HepG2 (cell line): ENCODE data around the gene MAP3K9. TPM values are rescaled to one million over a fixed set of nuclear protein-coding genes. Genes with fewer than 3 reads are reported as not detected.

ENCODE experiments used
- ELF1 ChIP-seq: sonication (generic); formaldehyde crosslinking; IDR thresholded peaks from 2 replicates; pipeline ENCODE4 v1.4.0; 2020; ENCODE audit warnings: missing genetic modification reagents
- GLI4 ChIP-seq: sonication (generic); formaldehyde crosslinking; IDR thresholded peaks from 2 replicates; pipeline ENCODE4 v1.5.1; 2020; ENCODE audit warnings: missing genetic modification reagents, mild to moderate bottlenecking, moderate library complexity, borderline replicate concordance
- HES4 ChIP-seq: sonication (generic); formaldehyde crosslinking; IDR thresholded peaks from 2 replicates; pipeline ENCODE4 v1.9.0; 2021; ENCODE audit warnings: mild to moderate bottlenecking, missing genetic modification reagents, borderline replicate concordance
- HNRNPLL ChIP-seq: fragments of 200-400 bp; formaldehyde crosslinking; IDR thresholded peaks from 2 replicates; pipeline ENCODE4 v1.6.1; 2017; ENCODE audit warnings: mild to moderate bottlenecking, low read depth, low read length; ENCODE audit not compliant: poor library complexity, severe bottlenecking
- KLF13 ChIP-seq: sonication (generic); formaldehyde crosslinking; IDR thresholded peaks from 2 replicates; pipeline ENCODE4 v1.4.0; 2020; ENCODE audit warnings: mild to moderate bottlenecking, missing genetic modification reagents
- KLF15 ChIP-seq: sonication (generic); formaldehyde crosslinking; IDR thresholded peaks from 2 replicates; pipeline ENCODE4 v1.8.1; 2023; ENCODE audit warnings: borderline replicate concordance, mild to moderate bottlenecking, inconsistent platforms, missing genetic modification reagents, mixed read lengths
- PRMT3 ChIP-seq: sonication (generic); formaldehyde crosslinking; IDR thresholded peaks from 2 replicates; pipeline ENCODE4 v1.8.1; 2022; ENCODE audit warnings: low read depth, mild to moderate bottlenecking, moderate library complexity, missing genetic modification reagents, borderline replicate concordance
- RNF2 ChIP-seq: fragments of 450-650 bp; conservative IDR thresholded peaks from 2 replicates; pipeline ENCODE4 v1.6.1; 2016; ENCODE audit warnings: low read depth
- SAFB2 ChIP-seq: sonication (generic); formaldehyde crosslinking; IDR thresholded peaks from 2 replicates; pipeline ENCODE4 v1.5.1; 2020; ENCODE audit warnings: missing genetic modification reagents, low read depth, mild to moderate bottlenecking, borderline replicate concordance
- TBP ChIP-seq: sonication (generic); formaldehyde crosslinking; IDR thresholded peaks from 2 replicates; pipeline ENCODE4 v1.5.0; 2020; ENCODE audit warnings: missing genetic modification reagents
- TEAD3 ChIP-seq: optimal IDR thresholded peaks from 2 replicates; pipeline ENCODE3; 2016; ENCODE audit warnings: borderline replicate concordance
- YEATS2 ChIP-seq: sonication (generic); formaldehyde crosslinking; IDR thresholded peaks from 2 replicates; pipeline ENCODE4 v1.4.0; 2020; ENCODE audit warnings: missing genetic modification reagents, borderline replicate concordance
- ZBTB42 ChIP-seq: sonication (generic); formaldehyde crosslinking; IDR thresholded peaks from 2 replicates; pipeline ENCODE4 v1.5.0; 2020; ENCODE audit warnings: mild to moderate bottlenecking, missing genetic modification reagents
- ZEB1 ChIP-seq: IDR thresholded peaks from 2 replicates; pipeline ENCODE4 v1.6.1; 2012; ENCODE audit warnings: mild to moderate bottlenecking, low read depth, inconsistent platforms; ENCODE audit not compliant: insufficient replicate concordance
- ZNF274 ChIP-seq: sonication (generic); formaldehyde crosslinking; IDR thresholded peaks from 2 replicates; pipeline ENCODE4 v1.5.1; 2020; ENCODE audit warnings: mild to moderate bottlenecking, missing genetic modification reagents
- ZNF337 ChIP-seq: sonication (generic); formaldehyde crosslinking; IDR thresholded peaks from 2 replicates; pipeline ENCODE4 v1.5.1; 2020; ENCODE audit warnings: missing genetic modification reagents, low read depth, mild to moderate bottlenecking, borderline replicate concordance
- ZNF432 ChIP-seq: sonication (generic); formaldehyde crosslinking; IDR thresholded peaks from 2 replicates; pipeline ENCODE4 v1.5.0; 2020; ENCODE audit warnings: missing genetic modification reagents, mild to moderate bottlenecking, borderline replicate concordance
- ZNF562 ChIP-seq: sonication (generic); formaldehyde crosslinking; IDR thresholded peaks from 2 replicates; pipeline ENCODE4 v1.8.0; 2022; ENCODE audit warnings: missing genetic modification reagents, borderline replicate concordance
- ZNF749 ChIP-seq: sonication (generic); formaldehyde crosslinking; IDR thresholded peaks from 2 replicates; pipeline ENCODE4 v1.8.0; 2022; ENCODE audit warnings: mild to moderate bottlenecking, missing genetic modification reagents, moderate library complexity, borderline replicate concordance
- polyA plus RNA-seq, 8 experiments: library from polyadenylated mRNA; depleted of rRNA in 3 of 8; stranded (reverse) in 7 of 8; unstranded in 1 of 8; fragments of >200 nt; fragmentation: Illumina TruSeq in 4 of 8; extraction: Trizol in 4 of 8; gene quantifications; 2 replicates each; pipeline versions ENCODE4 v1.2.1 to v1.2.3, GENCODE V29; 2011 to 2016; ENCODE audit warnings: low read depth in 4 of 8, missing spikeins in 1 of 8, mixed read lengths in 1 of 8; ENCODE audit not compliant: insufficient read depth in 1 of 8
- total RNA-seq, 5 experiments: library from RNA; depleted of rRNA; stranded (reverse); fragments of >200 nt; fragmentation: Illumina TruSeq; extraction: Trizol; gene quantifications; 2 replicates each; pipeline ENCODE4 v1.2.3, GENCODE V29; 2016; ENCODE audit warnings: low read depth in 1 of 5
- TF ChIP-seq, protein P1 (sequence below): sonication (generic); formaldehyde crosslinking; IDR thresholded peaks from 2 replicates; pipeline ENCODE4 v1.8.0; 2022; ENCODE audit warnings: missing genetic modification reagents, mild to moderate bottlenecking, borderline replicate concordance
- TF ChIP-seq, protein P2 (sequence below): sonication (generic); formaldehyde crosslinking; IDR thresholded peaks from 2 replicates; pipeline ENCODE4 v1.9.0; 2021; ENCODE audit warnings: missing genetic modification reagents, borderline replicate concordance
- TF ChIP-seq, protein P3 (sequence below): IDR thresholded peaks from 2 replicates; pipeline ENCODE4 v1.6.1; 2016; ENCODE audit warnings: low read depth, borderline replicate concordance
- TF ChIP-seq, protein P4 (sequence below): sonication (generic); formaldehyde crosslinking; IDR thresholded peaks from 2 replicates; pipeline ENCODE4 v1.8.1; 2023; ENCODE audit warnings: mild to moderate bottlenecking, missing genetic modification reagents, borderline replicate concordance
- TF ChIP-seq, protein P5 (sequence below): IDR thresholded peaks from 2 replicates; pipeline ENCODE4 v1.6.1; 2016; ENCODE audit warnings: missing compliant biosample characterization, missing genetic modification reagents, borderline replicate concordance

The MAP3K9 gene
- total and polyA plus RNA-seq, 2 of the 13 experiments (the other 11 are each of a cell fraction or from before 2014, with no cell fraction given): 4.3 to 4.5 TPM

DNA sequence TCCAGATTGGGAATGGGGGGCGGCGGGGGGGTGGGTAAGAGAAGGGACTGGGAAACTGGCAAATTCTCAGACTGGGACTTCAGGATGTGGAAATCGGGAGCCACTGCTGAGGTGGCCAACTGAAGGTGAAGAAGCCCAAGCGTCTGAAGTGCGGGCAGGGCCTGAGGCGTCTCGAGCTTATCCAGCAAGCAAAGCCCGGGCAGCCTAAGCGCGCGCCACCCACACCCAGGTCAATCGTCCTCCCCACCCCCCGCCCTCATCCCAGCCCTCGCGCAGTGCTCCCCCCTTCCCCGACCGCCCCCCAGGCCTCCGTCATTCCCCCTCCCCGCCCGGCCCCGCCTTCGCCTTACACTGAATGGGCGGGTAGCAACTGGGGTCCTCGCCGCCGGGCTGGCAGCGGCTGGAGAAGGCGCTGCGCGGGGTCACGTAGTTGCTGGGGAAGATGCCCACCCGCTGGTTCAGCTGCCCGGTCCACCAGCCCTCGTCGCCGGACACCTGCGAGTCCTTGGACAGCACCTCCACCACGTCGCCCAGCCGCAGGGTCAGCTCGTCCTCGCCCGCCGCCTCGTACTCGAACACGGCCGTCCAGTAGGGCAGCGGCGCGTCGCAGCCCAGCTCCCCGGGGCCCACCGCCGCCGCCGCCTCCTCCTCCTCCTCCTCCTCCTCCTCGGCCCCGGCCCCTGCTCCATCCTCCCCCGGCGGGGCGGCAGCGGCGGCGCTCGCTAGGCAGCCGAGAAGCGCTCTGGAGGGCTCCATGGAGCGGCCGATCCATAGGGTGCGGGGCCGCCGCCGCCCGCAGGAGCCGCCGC, 693 bp downstream of the MAP3K9 start (continued):
- no peak for TF ChIP-seq RNF2
- TF ChIP-seq, protein P1, sequence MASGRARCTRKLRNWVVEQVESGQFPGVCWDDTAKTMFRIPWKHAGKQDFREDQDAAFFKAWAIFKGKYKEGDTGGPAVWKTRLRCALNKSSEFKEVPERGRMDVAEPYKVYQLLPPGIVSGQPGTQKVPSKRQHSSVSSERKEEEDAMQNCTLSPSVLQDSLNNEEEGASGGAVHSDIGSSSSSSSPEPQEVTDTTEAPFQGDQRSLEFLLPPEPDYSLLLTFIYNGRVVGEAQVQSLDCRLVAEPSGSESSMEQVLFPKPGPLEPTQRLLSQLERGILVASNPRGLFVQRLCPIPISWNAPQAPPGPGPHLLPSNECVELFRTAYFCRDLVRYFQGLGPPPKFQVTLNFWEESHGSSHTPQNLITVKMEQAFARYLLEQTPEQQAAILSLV (CRISPR knock-in tag): no peak
- TF ChIP-seq ZNF432 (CRISPR knock-in tag): no peak
- no peak for TF ChIP-seq ZNF337 (CRISPR knock-in tag)
- no peak for TF ChIP-seq GLI4
- TF ChIP-seq SAFB2: no peak
- TF ChIP-seq HES4 (CRISPR knock-in tag): no peak
- no peak for TF ChIP-seq ZNF749 (CRISPR knock-in tag)
- TF ChIP-seq ZBTB42: no peak
- TF ChIP-seq KLF13 (CRISPR knock-in tag): no peak
- no peak for TF ChIP-seq YEATS2
- TF ChIP-seq, protein P2, sequence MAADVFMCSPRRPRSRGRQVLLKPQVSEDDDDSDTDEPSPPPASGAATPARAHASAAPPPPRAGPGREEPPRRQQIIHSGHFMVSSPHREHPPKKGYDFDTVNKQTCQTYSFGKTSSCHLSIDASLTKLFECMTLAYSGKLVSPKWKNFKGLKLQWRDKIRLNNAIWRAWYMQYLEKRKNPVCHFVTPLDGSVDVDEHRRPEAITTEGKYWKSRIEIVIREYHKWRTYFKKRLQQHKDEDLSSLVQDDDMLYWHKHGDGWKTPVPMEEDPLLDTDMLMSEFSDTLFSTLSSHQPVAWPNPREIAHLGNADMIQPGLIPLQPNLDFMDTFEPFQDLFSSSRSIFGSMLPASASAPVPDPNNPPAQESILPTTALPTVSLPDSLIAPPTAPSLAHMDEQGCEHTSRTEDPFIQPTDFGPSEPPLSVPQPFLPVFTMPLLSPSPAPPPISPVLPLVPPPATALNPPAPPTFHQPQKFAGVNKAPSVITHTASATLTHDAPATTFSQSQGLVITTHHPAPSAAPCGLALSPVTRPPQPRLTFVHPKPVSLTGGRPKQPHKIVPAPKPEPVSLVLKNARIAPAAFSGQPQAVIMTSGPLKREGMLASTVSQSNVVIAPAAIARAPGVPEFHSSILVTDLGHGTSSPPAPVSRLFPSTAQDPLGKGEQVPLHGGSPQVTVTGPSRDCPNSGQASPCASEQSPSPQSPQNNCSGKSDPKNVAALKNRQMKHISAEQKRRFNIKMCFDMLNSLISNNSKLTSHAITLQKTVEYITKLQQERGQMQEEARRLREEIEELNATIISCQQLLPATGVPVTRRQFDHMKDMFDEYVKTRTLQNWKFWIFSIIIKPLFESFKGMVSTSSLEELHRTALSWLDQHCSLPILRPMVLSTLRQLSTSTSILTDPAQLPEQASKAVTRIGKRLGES: no peak
- TF ChIP-seq, protein P3, sequence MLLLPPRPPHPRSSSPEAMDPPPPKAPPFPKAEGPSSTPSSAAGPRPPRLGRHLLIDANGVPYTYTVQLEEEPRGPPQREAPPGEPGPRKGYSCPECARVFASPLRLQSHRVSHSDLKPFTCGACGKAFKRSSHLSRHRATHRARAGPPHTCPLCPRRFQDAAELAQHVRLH (CRISPR knock-in tag): no peak
- no peak for TF ChIP-seq ELF1 (CRISPR knock-in tag)
- TF ChIP-seq TEAD3 (CRISPR knock-in tag): no peak
- no peak for TF ChIP-seq HNRNPLL
- TF ChIP-seq PRMT3: no peak
- no peak for TF ChIP-seq ZNF274 (CRISPR knock-in tag)
- no peak for TF ChIP-seq ZNF562 (CRISPR knock-in tag)
- no peak for TF ChIP-seq TBP (CRISPR knock-in tag)
- no peak for TF ChIP-seq KLF15 (CRISPR knock-in tag)
- TF ChIP-seq, protein P4, sequence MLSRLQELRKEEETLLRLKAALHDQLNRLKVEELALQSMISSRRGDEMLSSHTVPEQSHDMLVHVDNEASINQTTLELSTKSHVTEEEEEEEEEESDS (CRISPR knock-in tag): no peak
- TF ChIP-seq ZEB1: no peak
- TF ChIP-seq, protein P5, sequence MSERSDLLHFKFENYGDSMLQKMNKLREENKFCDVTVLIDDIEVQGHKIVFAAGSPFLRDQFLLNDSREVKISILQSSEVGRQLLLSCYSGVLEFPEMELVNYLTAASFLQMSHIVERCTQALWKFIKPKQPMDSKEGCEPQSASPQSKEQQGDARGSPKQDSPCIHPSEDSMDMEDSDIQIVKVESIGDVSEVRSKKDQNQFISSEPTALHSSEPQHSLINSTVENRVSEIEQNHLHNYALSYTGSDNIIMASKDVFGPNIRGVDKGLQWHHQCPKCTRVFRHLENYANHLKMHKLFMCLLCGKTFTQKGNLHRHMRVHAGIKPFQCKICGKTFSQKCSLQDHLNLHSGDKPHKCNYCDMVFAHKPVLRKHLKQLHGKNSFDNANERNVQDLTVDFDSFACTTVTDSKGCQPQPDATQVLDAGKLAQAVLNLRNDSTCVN: no peak
